ENCODE data around the gene RPS8. TPM values are rescaled to one million over a fixed set of nuclear protein-coding genes. Genes with fewer than 3 reads are reported as not detected.

RPS8 gene
- total and polyA plus RNA-seq, 2 of the 8 experiments (the other 6 are each of a cell fraction or from before 2014, with no cell fraction given) = 2,261 to 2,407 TPM

GRCh38 chr1:44735992-44736391, 39.3 kb upstream of the RPS8 start:
- Histone ChIP-seq H2BK12ac (ENCODE audit: low read depth, low read length) (no peak overlapping the region), H2AFZ (ENCODE audit: low read length) (no peak overlapping the region), H4K8ac (ENCODE audit: extremely low read depth, insufficient read depth, low read length) (no peak overlapping the region), H3K9ac (replicated peaks in 1 of 4; ENCODE audit: extremely low read depth in 1 of 4, low read depth in 3 of 4, low read length in 3 of 4) (no peak overlapping the region), H3K4ac (replicated peaks; ENCODE audit: insufficient read length, low read depth, low read length) (no peak overlapping the region), H4K91ac (replicated peaks; ENCODE audit: insufficient read length, low read length) (no peak overlapping the region), H3K56ac (replicated peaks; ENCODE audit: insufficient read length, low read depth, low read length) (no peak overlapping the region), H2BK5ac (ENCODE audit: low read depth, low read length) (no peak overlapping the region), H3K18ac (ENCODE audit: extremely low read depth, low read length) (no peak overlapping the region), H3K9me3 (ENCODE audit: insufficient read depth in 2 of 2, low read depth in 1 of 2, low read length in 1 of 2) (peaks cover 0 to 7% of the 10 kb centered on the region in 2 experiments; a peak in 1 of 4 replicates), H2AK5ac (ENCODE audit: low read depth, low read length) (no peak overlapping the region), H2BK120ac (replicated peaks; ENCODE audit: low read depth, low read length) (no peak overlapping the region), H3K27me3 (replicated peaks in 1 of 4; ENCODE audit: control insufficient read depth in 3 of 4, extremely low read depth in 1 of 4, insufficient read depth in 3 of 4, low read length in 3 of 4) (no peaks in the 10 kb centered on the region), H3K79me1 (ENCODE audit: low read depth, low read length) (peaks cover 3% of the 10 kb centered on the region), H3K27ac (ENCODE audit: low read depth, low read length) (no peak overlapping the region), H3K36me3 (ENCODE audit: control insufficient read depth in 2 of 4, insufficient read depth in 4 of 4, low read length in 3 of 4) (0 out of 8 replicates have a peak, but pooled peaks cover 0 to 3% (median 0%) of the 10 kb centered on the region in 4 experiments), H3K79me2 (ENCODE audit: control insufficient read depth in 1 of 2, insufficient read depth in 2 of 2, low read length in 2 of 2) (peaks cover 2 to 13% of the 10 kb centered on the region in 2 experiments; a peak in 3 of 4 replicates), H4K5ac (ENCODE audit: insufficient read length, low read depth, low read length) (no peak overlapping the region), H2BK15ac (ENCODE audit: low read length) (no peak overlapping the region), H2BK20ac (ENCODE audit: low read length) (no peak overlapping the region), H3K23ac (ENCODE audit: insufficient read length) (no peak overlapping the region), H4K20me1 (replicated peaks in 1 of 2; ENCODE audit: control insufficient read depth in 1 of 2, insufficient read depth in 2 of 2, low read length in 2 of 2) (no peaks in the 10 kb centered on the region), H3K14ac (ENCODE audit: insufficient read length) (no peak overlapping the region), H3K4me3 (ENCODE audit: extremely low read depth in 1 of 4, insufficient read depth in 2 of 4, low read depth in 3 of 4, low read length in 4 of 4) (no peak overlapping the region), H3K23me2 (ENCODE audit: low read depth, low read length) (peaks cover 3% of the 10 kb centered on the region; the same call in 1 of the 2 replicates), H3K4me2 (ENCODE audit: insufficient read depth in 1 of 2, low read depth in 2 of 2, low read length in 2 of 2) (no peak overlapping the region), H3K4me1 (replicated peaks in 1 of 4; ENCODE audit: control insufficient read depth in 3 of 4, insufficient read depth in 4 of 4, low read length in 3 of 4) (peaks cover 0 to 3% (median 2%) of the 10 kb centered on the region in 4 experiments; a peak in 3 of 7 replicates)
- DNase-seq (ENCODE audit: low read depth in 1 of 2, low spot score in 2 of 2) = no peak
- WGBS, 2 experiments (ENCODE audit: extremely low coverage in 1 of 2, insufficient coverage in 1 of 2, insufficient read length in 1 of 2, insufficient replicate concordance in 2 of 2, low coverage in 1 of 2, low lambda C conversion rate in 2 of 2, missing lambda C conversion rate in 1 of 2) = 100% methylated on average over 1 of the region's 1 CpG; no CpG with 5 or more reads in 1 of the 2 experiments
- POLR2A ChIA-PET (ENCODE audit: partially characterized antibody) = interaction anchor here (1.0 to 22.5 kb wide), 6 partner anchors 9 to 83 kb away, joined by 3 to 428 read pairs (median 4); partner anchors contain the start of genes BEST4, DYNLT4 and RPS8
- CTCF ChIA-PET (ENCODE audit: partially characterized antibody) = interaction anchor here (1.6 to 10.5 kb wide), 4 partner anchors 12 to 77 kb away, joined by 3 to 107 read pairs (median 10); no protein-coding TSS in a partner anchor
- no peak for FAIRE-seq
- no peak for TF ChIP-seq MAFK (IDR thresholded peaks at IDR 0.05; ENCODE audit: low read depth, low read length)
- no peak for TF ChIP-seq CTBP2 (IDR thresholded peaks at IDR 0.05; ENCODE audit: borderline replicate concordance, insufficient read depth, insufficient read length, low read length)
- TF ChIP-seq FOSL1 (IDR thresholded peaks at IDR 0.05; ENCODE audit: insufficient read depth, low read depth, low read length) = no peak
- no peak for TF ChIP-seq KDM5A (IDR thresholded peaks at IDR 0.05; ENCODE audit: low read length)
- TF ChIP-seq CHD1 (IDR thresholded peaks at IDR 0.05; ENCODE audit: low read depth, low read length) = no peak
- TF ChIP-seq CBX8 (IDR thresholded peaks at IDR 0.05; ENCODE audit: borderline replicate concordance, low read depth, low read length) = no peak
- no peak for TF ChIP-seq TAF7 (optimal IDR thresholded peaks at IDR 0.05; ENCODE audit: borderline replicate concordance, low read depth, low read length)
- no peak for TF ChIP-seq MAX (IDR thresholded peaks at IDR 0.05)
- no peak for TF ChIP-seq SUZ12 (IDR thresholded peaks at IDR 0.05; ENCODE audit: low read length)
- TF ChIP-seq SIRT6 (IDR thresholded peaks at IDR 0.05; ENCODE audit: low read length) = no peak
- no peak for TF ChIP-seq SP1 (IDR thresholded peaks at IDR 0.05; ENCODE audit: low read depth, low read length)
- no peak for TF ChIP-seq CEBPB (IDR thresholded peaks at IDR 0.05; ENCODE audit: low read depth, low read length)
- TF ChIP-seq BRCA1 (IDR thresholded peaks at IDR 0.05; ENCODE audit: low read depth, low read length) = no peak
- no peak for TF ChIP-seq PHF8 (conservative IDR thresholded peaks at IDR 0.05; ENCODE audit: low read depth, low read length)
- no peak for TF ChIP-seq SP4 (IDR thresholded peaks at IDR 0.05; ENCODE audit: low read length)
